Transverse colon (tissue), 4 donors: ENCODE data around the gene HUS1B.

ENCODE experiments used
- POLR2A ChIP-seq: fragments of 450-650 bp; IDR thresholded peaks from one replicate; pipeline ENCODE4 v1.6.1; 2016; ENCODE audit warnings: antibody characterized with exemption, mild to moderate bottlenecking, moderate library complexity
- POLR2AphosphoS5 ChIP-seq, 3 donors: sonication (generic); formaldehyde crosslinking; IDR thresholded peaks; one replicate each; pipeline ENCODE4 v1.6.1; 2016; ENCODE audit warnings: antibody characterized with exemption in 3 of 3
- TF ChIP-seq, protein P1 (sequence below), 5 experiments: fragments of 200-600 bp in 3 of 5; fragments of 450-650 bp in 2 of 5; sonication (generic) in 3 of 5; IDR thresholded peaks; 1 replicate in 2 of 5; 2 replicates in 3 of 5; pipeline ENCODE4 v1.5.1; 2016 to 2017; ENCODE audit warnings: antibody characterized with exemption in 5 of 5, inconsistent platforms in 3 of 5, mild to moderate bottlenecking in 2 of 5, moderate library complexity in 1 of 5

DNA sequence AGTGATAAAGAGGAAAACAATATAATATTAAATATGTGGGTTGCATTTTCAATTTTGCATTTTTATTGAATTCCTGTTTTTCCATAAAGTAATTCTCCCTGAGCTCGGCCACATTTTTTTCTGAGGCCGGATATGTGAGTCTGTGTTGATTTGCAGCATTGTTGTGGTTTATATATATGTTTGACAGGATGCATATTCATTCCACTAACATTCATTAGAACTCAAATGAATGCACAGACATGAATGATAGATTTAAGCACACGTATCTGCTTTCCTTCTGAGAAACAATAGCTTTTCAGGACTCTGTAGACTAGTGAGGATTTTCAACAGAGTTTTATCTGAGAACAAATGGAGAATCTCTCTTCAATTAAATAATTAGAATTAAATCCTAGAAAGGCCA lies 46.7 kb upstream of the HUS1B start:
- no peak for TF ChIP-seq POLR2AphosphoS5 (IDR thresholded peaks at IDR 0.05)
- TF ChIP-seq POLR2A: no peak
- TF ChIP-seq, protein P1, sequence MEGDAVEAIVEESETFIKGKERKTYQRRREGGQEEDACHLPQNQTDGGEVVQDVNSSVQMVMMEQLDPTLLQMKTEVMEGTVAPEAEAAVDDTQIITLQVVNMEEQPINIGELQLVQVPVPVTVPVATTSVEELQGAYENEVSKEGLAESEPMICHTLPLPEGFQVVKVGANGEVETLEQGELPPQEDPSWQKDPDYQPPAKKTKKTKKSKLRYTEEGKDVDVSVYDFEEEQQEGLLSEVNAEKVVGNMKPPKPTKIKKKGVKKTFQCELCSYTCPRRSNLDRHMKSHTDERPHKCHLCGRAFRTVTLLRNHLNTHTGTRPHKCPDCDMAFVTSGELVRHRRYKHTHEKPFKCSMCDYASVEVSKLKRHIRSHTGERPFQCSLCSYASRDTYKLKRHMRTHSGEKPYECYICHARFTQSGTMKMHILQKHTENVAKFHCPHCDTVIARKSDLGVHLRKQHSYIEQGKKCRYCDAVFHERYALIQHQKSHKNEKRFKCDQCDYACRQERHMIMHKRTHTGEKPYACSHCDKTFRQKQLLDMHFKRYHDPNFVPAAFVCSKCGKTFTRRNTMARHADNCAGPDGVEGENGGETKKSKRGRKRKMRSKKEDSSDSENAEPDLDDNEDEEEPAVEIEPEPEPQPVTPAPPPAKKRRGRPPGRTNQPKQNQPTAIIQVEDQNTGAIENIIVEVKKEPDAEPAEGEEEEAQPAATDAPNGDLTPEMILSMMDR (IDR thresholded peaks at IDR 0.05): no peak
